Mesothelial cell of epicardium (in vitro differentiated cells): ENCODE data around the gene CLCN5. TPM values are rescaled to one million over a fixed set of nuclear protein-coding genes. Genes with fewer than 3 reads are reported as not detected.

Source experiments
- DNase-seq, 2 experiments: peaks; one replicate each; pipeline ENCODE4 v3.0.0; 2021; ENCODE audit warnings: low spot score in 2 of 2; ENCODE audit not compliant: unreplicated experiment in 2 of 2
- H3K27ac Mint-ChIP-seq: 2 replicates; pipeline ENCODE4 v1.8.0; 2021; ENCODE audit warnings: mixed read lengths
- H3K27me3 Mint-ChIP-seq: 2 replicates; pipeline ENCODE4 v1.8.0; 2021; ENCODE audit warnings: low read depth, mixed read lengths
- H3K36me3 Mint-ChIP-seq: 2 replicates; pipeline ENCODE4 v1.8.0; 2021; ENCODE audit warnings: mixed read lengths
- H3K4me1 Mint-ChIP-seq: 2 replicates; pipeline ENCODE4 v1.8.0; 2021; ENCODE audit warnings: mixed read lengths
- H3K4me3 Mint-ChIP-seq: 2 replicates; pipeline ENCODE4 v1.8.0; 2021; ENCODE audit warnings: mild to moderate bottlenecking, moderate library complexity, mixed read lengths
- H3K9me3 Mint-ChIP-seq: 2 replicates; pipeline ENCODE4 v1.8.0; 2021; ENCODE audit warnings: mixed read lengths
- CTCF ChIP-seq: fragments of 200-600 bp; sonication (generic); IDR thresholded peaks from one replicate; pipeline ENCODE4 v1.5.0; 2021; ENCODE audit warnings: antibody characterized with exemption; ENCODE audit not compliant: unreplicated experiment
- total RNA-seq: library from RNA; stranded (reverse); gene quantifications from 3 replicates; pipeline ENCODE4 v1.2.1, GENCODE V29; 2021

The CLCN5 gene
- total RNA-seq, 1 donor from 2014 or later: 52.0 TPM

GRCh38 chrX:50068893-50069292, 146.5 kb downstream of the CLCN5 start:
- Mint-ChIP-seq H3K9me3 (peaks cover 27% of the 10 kb centered on the region), H3K4me3 (no peak overlapping the region), H3K27me3 (no peaks in the 10 kb centered on the region), H3K27ac (no peak overlapping the region), H3K4me1 (peaks cover 19% of the 10 kb centered on the region), H3K36me3 (peaks cover 6% of the 10 kb centered on the region)
- DNase-seq: no peak
- TF ChIP-seq CTCF: no peak

- peaks cover 27% of the 10 kb centered on the region for H3K9me3 Mint-ChIP-seq
- no peaks in the 10 kb centered on the region for H3K27me3 Mint-ChIP-seq
- H3K4me1 Mint-ChIP-seq: peaks cover 18% of the 10 kb centered on the region
- no peak overlapping the region for H3K4me3 Mint-ChIP-seq
- peaks cover 8% of the 10 kb centered on the region for H3K36me3 Mint-ChIP-seq
- H3K27ac Mint-ChIP-seq: no peak overlapping the region
- DNase-seq: no peak
- TF ChIP-seq CTCF: no peak
These were observed 149.1 kb downstream of the CLCN5 start for GRCh38 chrX:50071494-50071893.

- H3K4me3 Mint-ChIP-seq: no peak overlapping the region
- no peak for DNase-seq
- H3K27ac Mint-ChIP-seq: no peak overlapping the region
- TF ChIP-seq CTCF: no peak
- H3K9me3 Mint-ChIP-seq: peaks cover 27% of the 10 kb centered on the region
- H3K27me3 Mint-ChIP-seq: no peaks in the 10 kb centered on the region
- H3K4me1 Mint-ChIP-seq: peaks cover 13% of the 10 kb centered on the region
- peaks cover 12% of the 10 kb centered on the region for H3K36me3 Mint-ChIP-seq
These were observed 149.7 kb downstream of the CLCN5 start for GRCh38 chrX:50072110-50072509.

GRCh38 chrX:50073601-50074000, 151.2 kb downstream of the CLCN5 start:
- no peak for DNase-seq
- H3K4me1 Mint-ChIP-seq: peaks cover 2% of the 10 kb centered on the region
- H3K27me3 Mint-ChIP-seq: no peaks in the 10 kb centered on the region
- no peak overlapping the region for H3K4me3 Mint-ChIP-seq
- peaks cover 27% of the 10 kb centered on the region for H3K9me3 Mint-ChIP-seq
- no peak for TF ChIP-seq CTCF
- peaks cover 12% of the 10 kb centered on the region for H3K36me3 Mint-ChIP-seq
- no peak overlapping the region for H3K27ac Mint-ChIP-seq

GRCh38 chrX:50075630-50076339, 153.4 kb downstream of the CLCN5 start:
- Mint-ChIP-seq H3K4me1 (peaks cover 2% of the 10 kb centered on the region), H3K9me3 (peaks cover 18% of the 10 kb centered on the region), H3K4me3 (no peak overlapping the region), H3K27me3 (no peaks in the 10 kb centered on the region), H3K36me3 (peaks cover 12% of the 10 kb centered on the region), H3K27ac (no peak overlapping the region)
- TF ChIP-seq CTCF: no peak
- no peak for DNase-seq
